ENCODE data around the gene TLE1.
"Not testable (repeated sequence)": the region's sequence is repeated elsewhere in the genome, so short reads cannot be mapped to it uniquely, and the experiment has no call there.

The TLE1 gene

GRCh38 chr9:81609782-81610739, 79.3 kb downstream of the TLE1 start:
- H3K9ac ChIP-seq (ENCODE audit: low read length) = no peak overlapping the region
- H3K36me3 ChIP-seq (ENCODE audit: insufficient read depth, low read length) = no peaks in the 10 kb centered on the region
- peak overlapping the region; percentile 39 for H3K27ac ChIP-seq (ENCODE audit: low read depth, low read length, poor library complexity, severe bottlenecking)
- TF ChIP-seq EZH2 (IDR thresholded peaks at IDR 0.05; ENCODE audit: borderline replicate concordance, low read length) = no peak
- no peak for TF ChIP-seq CTCF (IDR thresholded peaks at IDR 0.05; ENCODE audit: low read length)
- no peaks in the 10 kb centered on the region for H3K79me2 ChIP-seq (ENCODE audit: insufficient read depth, low read length)
- H3F3A ChIP-seq (ENCODE audit: insufficient read depth, low read length) = no peaks in the 10 kb centered on the region
- H3K4me2 ChIP-seq (ENCODE audit: low read length) = no peak overlapping the region
- no peak overlapping the region for H2AFZ ChIP-seq (ENCODE audit: low read length)
- no peaks in the 10 kb centered on the region for H3K9me3 ChIP-seq (ENCODE audit: low read length)
- H3K4me3 ChIP-seq (ENCODE audit: low read depth, low read length, poor library complexity, severe bottlenecking) = no peak overlapping the region
- peaks cover 39% of the 10 kb centered on the region for H3K4me1 ChIP-seq (ENCODE audit: insufficient read depth, low read length, severe bottlenecking)
- no peaks in the 10 kb centered on the region for H3K27me3 ChIP-seq (ENCODE audit: insufficient read depth, low read length)
- H3K9me2 ChIP-seq (ENCODE audit: low read depth, low read length) = no peaks in the 10 kb centered on the region
- no peaks in the 10 kb centered on the region for H4K20me1 ChIP-seq (ENCODE audit: insufficient read depth, low read length)

GRCh38 chr9:81608289-81608657, 81.1 kb downstream of the TLE1 start:
- no peak for TF ChIP-seq CTCF (IDR thresholded peaks at IDR 0.05; ENCODE audit: low read length)
- TF ChIP-seq EZH2 (IDR thresholded peaks at IDR 0.05; ENCODE audit: borderline replicate concordance, low read length) = no peak
- H3K27me3 ChIP-seq (ENCODE audit: insufficient read depth, low read length) = no peaks in the 10 kb centered on the region
- no peaks in the 10 kb centered on the region for H3K79me2 ChIP-seq (ENCODE audit: insufficient read depth, low read length)
- H3F3A ChIP-seq (ENCODE audit: insufficient read depth, low read length) = no peaks in the 10 kb centered on the region
- no peak overlapping the region for H3K27ac ChIP-seq (ENCODE audit: low read depth, low read length, poor library complexity, severe bottlenecking)
- no peak overlapping the region for H2AFZ ChIP-seq (ENCODE audit: low read length)
- no peak overlapping the region for H3K9ac ChIP-seq (ENCODE audit: low read length)
- no peak overlapping the region for H3K4me2 ChIP-seq (ENCODE audit: low read length)
- no peak overlapping the region for H3K4me3 ChIP-seq (ENCODE audit: low read depth, low read length, poor library complexity, severe bottlenecking)
- H3K4me1 ChIP-seq (ENCODE audit: insufficient read depth, low read length, severe bottlenecking) = peaks cover 35% of the 10 kb centered on the region
- H3K9me3 ChIP-seq (ENCODE audit: low read length) = no peaks in the 10 kb centered on the region
- no peaks in the 10 kb centered on the region for H3K36me3 ChIP-seq (ENCODE audit: insufficient read depth, low read length)
- H3K9me2 ChIP-seq (ENCODE audit: low read depth, low read length) = no peaks in the 10 kb centered on the region
- H4K20me1 ChIP-seq (ENCODE audit: insufficient read depth, low read length) = no peaks in the 10 kb centered on the region

GRCh38 chr9:81607593-81608288, 81.6 kb downstream of the TLE1 start:
- H3K27me3 ChIP-seq (ENCODE audit: insufficient read depth, low read length) = no peaks in the 10 kb centered on the region; the same call in 1 of the 2 replicates
- H3K9me2 ChIP-seq (ENCODE audit: low read depth, low read length) = no peaks in the 10 kb centered on the region
- no peaks in the 10 kb centered on the region for H3F3A ChIP-seq (ENCODE audit: insufficient read depth, low read length)
- H3K79me2 ChIP-seq (ENCODE audit: insufficient read depth, low read length) = no peaks in the 10 kb centered on the region
- no peaks in the 10 kb centered on the region for H3K36me3 ChIP-seq (ENCODE audit: insufficient read depth, low read length)
- H3K9me3 ChIP-seq (ENCODE audit: low read length) = no peaks in the 10 kb centered on the region
- no peak overlapping the region for H3K4me3 ChIP-seq (ENCODE audit: low read depth, low read length, poor library complexity, severe bottlenecking)
- no peak for TF ChIP-seq EZH2 (IDR thresholded peaks at IDR 0.05; ENCODE audit: borderline replicate concordance, low read length)
- TF ChIP-seq CTCF (IDR thresholded peaks at IDR 0.05; ENCODE audit: low read length) = no peak
- no peak overlapping the region for H2AFZ ChIP-seq (ENCODE audit: low read length)
- H3K4me1 ChIP-seq (ENCODE audit: insufficient read depth, low read length, severe bottlenecking) = peaks cover 29% of the 10 kb centered on the region
- H3K9ac ChIP-seq (ENCODE audit: low read length) = no peak overlapping the region
- H4K20me1 ChIP-seq (ENCODE audit: insufficient read depth, low read length) = no peaks in the 10 kb centered on the region
- no peak overlapping the region for H3K27ac ChIP-seq (ENCODE audit: low read depth, low read length, poor library complexity, severe bottlenecking)
- H3K4me2 ChIP-seq (ENCODE audit: low read length) = no peak overlapping the region

GRCh38 chr9:81606261-81606660, 83.1 kb downstream of the TLE1 start:
- H3K9me3 ChIP-seq (ENCODE audit: low read length); H3K4me2 ChIP-seq (ENCODE audit: low read length); H3K79me2 ChIP-seq (ENCODE audit: insufficient read depth, low read length); H3K27me3 ChIP-seq (ENCODE audit: insufficient read depth, low read length); H4K20me1 ChIP-seq (ENCODE audit: insufficient read depth, low read length); H3K4me3 ChIP-seq (ENCODE audit: low read depth, low read length, poor library complexity, severe bottlenecking); H3K27ac ChIP-seq (ENCODE audit: low read depth, low read length, poor library complexity, severe bottlenecking); H2AFZ ChIP-seq (ENCODE audit: low read length); H3K9me2 ChIP-seq (ENCODE audit: low read depth, low read length); H3F3A ChIP-seq (ENCODE audit: insufficient read depth, low read length); H3K36me3 ChIP-seq (ENCODE audit: insufficient read depth, low read length); H3K9ac ChIP-seq (ENCODE audit: low read length): not testable (repeated sequence)
- H3K4me1 ChIP-seq (ENCODE audit: insufficient read depth, low read length, severe bottlenecking) = peaks cover 23% of the 10 kb centered on the region
